AG04450 (cell line): ENCODE measurements around the gene ERBB3. TPM values are rescaled to one million over a fixed set of nuclear protein-coding genes. Genes with fewer than 3 reads are reported as not detected.
A peak's percentile ranks its signal among the peaks of the same experiment; 100 is the strongest.
"Not testable (repeated sequence)": the region's sequence is repeated elsewhere in the genome, so short reads cannot be mapped to it uniquely, and the experiment has no call there.

Experiments used
- CTCF ChIA-PET: fragments of 300-600, 350-600 bp; formaldehyde crosslinking; extraction: SDS; loops from one replicate; lab custom pipeline; 2022; ENCODE audit warnings: antibody characterized with exemption, inconsistent platforms; lab: Charles Lee
- POLR2A ChIA-PET: fragments of 350-600 bp; formaldehyde crosslinking; extraction: SDS; loops from one replicate; lab custom pipeline; 2021; ENCODE audit warnings: antibody characterized with exemption, inconsistent platforms; lab: Yijun Ruan, JAX
- DNase-seq: peaks from one replicate; pipeline ENCODE4 v3.0.0-alpha.2; 2011; ENCODE audit warnings: low read depth, low spot score
- H3K27ac ChIP-seq: one replicate; pipeline ENCODE4 v1.5.1; 2012; ENCODE audit warnings: low read depth, low read length, control low read depth
- H3K27me3 ChIP-seq: one replicate; pipeline ENCODE4 v1.6.0; 2012; ENCODE audit warnings: low read length; ENCODE audit not compliant: control insufficient read depth, insufficient read depth
- H3K4me3 ChIP-seq: 2 replicates; pipeline ENCODE4 v1.5.1; 2011; ENCODE audit warnings: mild to moderate bottlenecking, low read depth, low read length, control low read depth
- H3K9me3 ChIP-seq: 2 replicates; pipeline ENCODE4 v1.5.1; 2012; ENCODE audit warnings: low read length; ENCODE audit not compliant: control insufficient read depth, insufficient read depth
- polyA plus RNA-seq: library from polyadenylated mRNA; depleted of rRNA; stranded (reverse); fragments of >200 nt; gene quantifications from 2 replicates; pipeline ENCODE4 v1.2.3, GENCODE V29; 2011
- TF ChIP-seq, protein P1 (sequence below): IDR thresholded peaks from 2 replicates; pipeline ENCODE4 v1.5.1; 2011; ENCODE audit warnings: low read depth, low read length, control low read depth, inconsistent platforms

ERBB3 gene
- polyA plus RNA-seq, 1 experiment, result 1.7 TPM

- TF ChIP-seq, protein P1, sequence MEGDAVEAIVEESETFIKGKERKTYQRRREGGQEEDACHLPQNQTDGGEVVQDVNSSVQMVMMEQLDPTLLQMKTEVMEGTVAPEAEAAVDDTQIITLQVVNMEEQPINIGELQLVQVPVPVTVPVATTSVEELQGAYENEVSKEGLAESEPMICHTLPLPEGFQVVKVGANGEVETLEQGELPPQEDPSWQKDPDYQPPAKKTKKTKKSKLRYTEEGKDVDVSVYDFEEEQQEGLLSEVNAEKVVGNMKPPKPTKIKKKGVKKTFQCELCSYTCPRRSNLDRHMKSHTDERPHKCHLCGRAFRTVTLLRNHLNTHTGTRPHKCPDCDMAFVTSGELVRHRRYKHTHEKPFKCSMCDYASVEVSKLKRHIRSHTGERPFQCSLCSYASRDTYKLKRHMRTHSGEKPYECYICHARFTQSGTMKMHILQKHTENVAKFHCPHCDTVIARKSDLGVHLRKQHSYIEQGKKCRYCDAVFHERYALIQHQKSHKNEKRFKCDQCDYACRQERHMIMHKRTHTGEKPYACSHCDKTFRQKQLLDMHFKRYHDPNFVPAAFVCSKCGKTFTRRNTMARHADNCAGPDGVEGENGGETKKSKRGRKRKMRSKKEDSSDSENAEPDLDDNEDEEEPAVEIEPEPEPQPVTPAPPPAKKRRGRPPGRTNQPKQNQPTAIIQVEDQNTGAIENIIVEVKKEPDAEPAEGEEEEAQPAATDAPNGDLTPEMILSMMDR, result no peak
- Histone ChIP-seq H3K27me3 (no peaks in the 10 kb centered on the region), H3K4me3 (no peak overlapping the region), H3K9me3 (no peaks in the 10 kb centered on the region), H3K27ac (no peak overlapping the region)
- CTCF ChIA-PET, result interaction anchor here (1.0 to 5.0 kb wide), 3 partner anchors 9 to 300 kb away, joined by 4 to 28 read pairs (median 16); partner anchors contain the start of gene SUOX
- no peak for DNase-seq
- POLR2A ChIA-PET, result no interaction called here
These were observed 41.8 kb upstream of the ERBB3 start for GRCh38 chr12:56038022-56038655.

DNA sequence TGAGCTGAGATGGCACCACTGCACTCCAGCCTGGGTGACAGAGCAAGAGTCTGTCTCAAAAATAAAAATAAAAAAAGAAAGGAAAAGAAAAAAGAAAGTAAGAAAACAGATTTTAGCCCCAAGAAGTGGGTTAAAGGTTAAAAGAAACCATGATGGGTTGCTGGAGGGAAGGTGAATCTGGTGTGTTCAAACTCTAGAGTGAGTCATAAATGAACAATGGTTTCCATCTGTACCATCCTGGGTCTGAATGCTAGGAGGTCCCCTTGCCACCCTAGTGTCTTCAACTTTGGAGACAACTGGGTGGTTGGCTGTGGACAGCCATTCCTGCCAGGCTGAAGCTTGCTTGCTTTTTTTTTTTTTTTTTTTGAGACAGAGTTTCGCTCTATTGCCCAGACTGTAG, 39.8 kb upstream of the ERBB3 start:
- H3K4me3 ChIP-seq, result no peak overlapping the region
- DNase-seq, result no peak
- H3K27ac ChIP-seq, result no peak overlapping the region
- no peaks in the 10 kb centered on the region for H3K9me3 ChIP-seq
- H3K27me3 ChIP-seq, result no peaks in the 10 kb centered on the region
- CTCF ChIA-PET, result interaction anchor here (0.7 to 5.0 kb wide), 6 partner anchors 11 to 302 kb away, joined by 3 to 28 read pairs (median 5); partner anchors contain the start of gene RAB5B
- TF ChIP-seq, protein P1, result no peak
- POLR2A ChIA-PET, result interaction anchor here (0.7 to 0.9 kb wide), 3 partner anchors 9 to 64 kb away, joined by 3 to 6 read pairs (median 4); partner anchors contain the start of gene PA2G4

DNA sequence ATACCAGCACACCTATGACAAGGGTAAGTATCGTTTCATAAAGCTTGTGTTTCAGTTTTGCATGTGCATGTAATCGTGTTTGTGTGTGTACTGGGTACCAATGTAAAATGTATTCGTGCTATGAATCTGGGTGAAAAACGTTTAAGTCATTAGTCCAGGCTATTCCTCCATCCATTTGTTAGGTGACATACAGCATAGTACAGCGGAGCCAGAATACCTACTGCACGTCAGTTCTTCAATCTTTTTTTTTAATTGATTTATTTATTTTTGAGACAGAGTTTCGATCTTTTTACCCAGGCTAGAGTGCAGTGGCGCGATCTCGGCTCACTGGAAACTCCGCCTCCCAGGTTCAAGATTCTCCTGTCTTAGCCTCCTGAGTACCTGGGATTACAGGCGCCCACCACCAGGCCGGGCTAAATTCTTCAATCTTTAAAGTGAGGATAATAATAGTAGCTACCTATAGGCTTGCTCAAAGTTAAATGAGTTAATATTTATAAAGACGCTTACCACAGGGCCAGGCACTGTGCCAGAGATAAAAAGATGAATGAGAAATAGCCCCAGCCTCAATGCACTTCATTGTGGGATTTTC, 38.9 kb upstream of the ERBB3 start:
- H3K4me3 ChIP-seq, result peak overlapping the region; percentile 92
- ChIA-PET POLR2A (interaction anchor here (0.9 to 1.1 kb wide), 2 partner anchors 16 to 63 kb away, joined by 3 to 4 read pairs; partner anchors contain the start of gene PA2G4), CTCF (interaction anchor here (0.6 to 5.0 kb wide), 9 partner anchors 12 to 303 kb away, joined by 3 to 28 read pairs (median 4); partner anchors contain the start of gene RAB5B)
- H3K27ac ChIP-seq, result peak overlapping the region; percentile 61
- no peaks in the 10 kb centered on the region for H3K9me3 ChIP-seq
- no peaks in the 10 kb centered on the region for H3K27me3 ChIP-seq
- no peak for DNase-seq
- TF ChIP-seq, protein P1, result no peak

DNA sequence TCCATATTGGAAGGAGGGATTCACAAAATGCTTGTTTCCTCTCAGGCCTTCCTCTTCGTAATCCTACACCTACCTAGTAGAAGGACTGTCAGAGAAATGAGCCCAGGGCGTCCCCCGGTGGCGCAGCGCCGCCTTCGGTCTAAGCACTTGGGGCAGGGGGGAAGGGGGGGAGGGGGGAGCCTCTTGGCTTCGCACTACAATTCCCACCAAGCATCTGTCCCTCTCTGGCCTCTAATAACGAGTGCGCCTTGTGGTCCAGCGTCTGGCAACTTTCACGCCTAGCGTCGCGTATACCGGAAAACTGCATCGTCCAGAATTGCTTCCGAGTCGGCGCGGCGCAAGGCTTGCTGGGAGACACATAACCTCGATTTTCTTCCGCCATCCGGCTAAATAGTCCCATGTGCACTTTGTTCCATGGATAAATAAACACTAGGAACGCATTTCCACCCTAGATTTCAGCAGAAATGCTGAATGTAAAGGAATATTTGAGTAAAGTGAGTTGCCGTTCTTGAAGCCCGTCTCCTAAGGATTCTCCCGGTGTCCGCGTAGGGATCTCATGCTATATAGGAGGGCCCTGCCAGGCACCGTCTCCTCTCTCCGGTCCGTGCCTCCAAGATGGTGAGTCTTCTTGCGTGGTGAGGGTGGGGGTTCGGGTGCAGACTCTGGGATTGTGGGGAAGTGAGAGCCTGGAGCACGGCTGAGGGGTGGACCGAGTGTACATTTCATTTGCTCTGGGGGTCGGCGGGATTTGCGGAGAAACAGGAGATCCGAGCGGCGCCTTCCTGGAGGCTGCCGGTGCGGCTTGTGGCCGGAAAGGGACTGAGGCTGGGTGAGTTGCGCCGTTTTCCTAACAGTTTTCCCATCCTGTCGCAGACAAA, 38.2 kb upstream of the ERBB3 start, which contains the start of gene RPS26:
Gene RPS26, plus strand, starts transcription at position 367 of the 878 bp plus-strand sequence. Its CDS starts 249 bp downstream, at position 616.
- no peaks in the 10 kb centered on the region for H3K9me3 ChIP-seq
- H3K27ac ChIP-seq, result peak within 1 kb of the TSS; percentile 92
- no peaks in the 10 kb centered on the region for H3K27me3 ChIP-seq
- ChIA-PET POLR2A (interaction anchor here (1.1 kb wide), 1 partner anchor 63 kb away, joined by 4 read pairs; the partner anchor contains the start of gene PA2G4), CTCF (interaction anchor here (0.6 to 5.0 kb wide), 3 partner anchors 12 to 148 kb away, joined by 4 to 28 read pairs (median 20); no protein-coding TSS in a partner anchor)
- peak within 1 kb of the TSS; percentile 92 for H3K4me3 ChIP-seq
- peak; percentile 99 for DNase-seq
- TF ChIP-seq, protein P1, result peak; percentile 46

- H3K27me3 ChIP-seq, POLR2A ChIA-PET, CTCF ChIA-PET, DNase-seq, H3K27ac ChIP-seq, H3K9me3 ChIP-seq: not testable (repeated sequence)
- peak overlapping the region; percentile 92 for H3K4me3 ChIP-seq
These were observed 37.5 kb upstream of the ERBB3 start for GRCh38 chr12:56042430-56042813.
